NCI-H2196 treated with DMSO at 0.1 percent for 48 hours (cell line): Measurements from ENCODE around the gene JAG2.

ENCODE experiments used
- DNase-seq: peaks from one replicate; lab custom pipeline; 2025; ENCODE audit not compliant: unreplicated experiment; lab: John Stamatoyannopoulos, UW

The JAG2 gene

DNA sequence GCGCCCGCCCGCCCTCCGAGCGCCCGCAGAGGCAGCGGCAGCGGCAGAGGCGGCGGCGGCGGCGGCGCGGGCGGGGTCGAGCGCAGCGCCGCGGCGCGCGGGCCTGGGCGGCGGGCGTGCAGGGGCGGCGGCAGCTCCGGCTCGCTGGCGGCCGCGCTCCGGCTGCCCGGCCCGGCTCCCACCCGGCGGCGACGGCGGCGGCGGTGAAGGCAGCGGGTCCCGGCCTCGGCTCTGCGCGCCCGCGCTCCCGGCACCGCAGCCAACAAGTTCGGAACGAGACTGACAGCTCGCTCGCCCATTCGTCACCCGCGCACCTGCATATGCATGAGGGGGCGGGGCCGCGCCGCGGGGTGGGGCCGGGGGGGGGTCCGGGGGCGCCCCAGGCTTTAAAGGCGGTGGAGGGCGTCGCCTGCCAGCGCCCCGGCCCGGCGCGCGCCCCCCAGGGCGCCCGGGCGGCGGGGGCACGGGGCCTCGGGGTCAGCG lies at the start of gene JAG2:
TSS of gene JAG2 (minus strand) at position 281 of the 483 bp plus-strand sequence. CDS start 356 bp downstream, outside the sequence.
- no peak for DNase-seq

DNA sequence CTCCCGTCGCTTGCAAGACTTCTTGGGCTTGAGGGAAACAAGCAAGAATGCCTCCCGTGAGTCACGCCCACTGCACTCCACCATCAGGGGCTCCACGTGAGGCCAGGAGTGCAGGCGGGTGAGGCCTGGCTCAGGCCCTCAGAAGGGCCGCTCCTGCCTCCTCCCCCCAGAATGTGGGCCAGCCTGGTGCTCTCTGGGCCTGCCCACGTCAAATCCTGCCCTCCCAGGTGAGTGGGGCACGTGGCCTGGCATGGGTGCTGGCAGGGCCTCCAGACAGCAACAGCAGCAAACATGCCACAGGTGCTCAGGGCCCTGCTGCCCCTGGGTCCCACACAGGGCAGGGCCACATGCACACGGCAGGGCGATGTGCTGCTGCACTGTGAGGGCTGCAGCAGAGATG lies 49.2 kb upstream of the JAG2 start:
- no peak for DNase-seq

DNA sequence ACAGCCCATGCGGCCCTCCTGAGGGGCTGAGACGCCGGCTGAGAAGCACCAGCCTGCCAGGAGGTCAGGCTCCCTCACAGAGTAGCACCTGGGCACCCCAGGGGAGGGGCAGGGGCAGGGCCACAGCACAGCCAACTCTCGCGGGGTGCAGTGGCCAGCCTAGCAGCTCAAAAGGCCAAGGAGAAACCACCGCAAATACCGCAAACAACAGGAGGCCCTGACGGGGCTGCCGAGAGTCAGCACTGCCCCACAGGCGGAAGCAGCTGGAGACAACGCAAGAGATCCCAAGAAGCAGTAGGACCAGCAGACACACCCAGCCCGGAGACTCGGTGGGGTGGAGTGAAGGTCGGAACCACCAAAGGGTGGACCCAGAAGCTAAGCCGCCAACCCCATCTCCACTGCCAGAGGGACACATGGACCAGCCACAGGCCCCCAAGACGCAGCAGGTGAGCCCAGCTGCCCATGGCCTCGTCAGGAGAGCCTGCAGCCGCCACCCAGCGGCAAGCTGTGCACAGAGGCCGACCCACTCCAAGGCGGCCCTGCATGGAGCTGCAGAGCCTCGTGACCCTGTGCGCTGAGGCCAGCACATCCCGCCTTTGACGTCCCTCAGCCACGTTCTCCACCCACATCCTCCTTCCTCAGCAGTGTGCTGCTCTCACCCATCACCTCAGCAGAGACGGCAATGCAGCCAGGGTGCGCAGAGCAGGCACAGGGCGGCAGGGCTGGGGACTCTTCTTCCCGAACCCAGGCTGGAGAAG lies 48.1 kb upstream of the JAG2 start:
- no peak for DNase-seq

- no peak for DNase-seq
Observed at GRCh38 chr14:105215602-105216001, 47.0 kb upstream of the JAG2 start.

DNA sequence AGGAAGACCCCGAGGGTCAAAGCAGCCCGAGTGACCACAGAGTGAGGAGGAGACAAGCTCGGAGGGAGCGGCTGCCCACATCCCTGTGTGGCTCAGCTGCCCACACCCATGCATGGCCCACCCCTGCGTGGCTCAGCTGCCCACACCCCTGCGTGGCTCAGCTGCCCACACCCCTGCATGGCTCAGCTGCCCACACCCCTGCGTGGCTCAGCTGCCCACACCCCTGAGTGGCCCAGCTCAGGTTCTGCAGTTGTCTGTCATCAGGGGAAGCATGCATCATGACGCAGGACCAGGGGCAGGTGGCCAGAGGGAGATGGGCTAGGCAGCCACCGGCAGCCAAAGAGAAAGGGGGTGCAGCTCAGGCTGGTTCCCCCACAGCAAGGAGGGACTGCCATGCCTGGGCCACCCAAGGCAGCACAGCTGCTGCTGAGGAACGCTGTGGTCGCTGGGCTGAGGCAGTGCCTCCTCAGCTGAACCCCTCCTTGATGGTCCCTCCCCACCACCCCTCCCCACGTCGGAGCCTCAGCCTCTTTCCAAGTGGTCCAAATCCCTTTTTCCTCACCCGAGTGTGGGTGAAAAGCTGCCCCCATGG lies 45.8 kb upstream of the JAG2 start:
- DNase-seq, result no peak

GRCh38 chr14:105213361-105213760 lies 44.8 kb upstream of the JAG2 start:
- DNase-seq, result no peak

GRCh38 chr14:105212541-105213300 lies 44.1 kb upstream of the JAG2 start:
- no peak for DNase-seq

- no peak for DNase-seq
Observed at GRCh38 chr14:105211758-105212089, 43.1 kb upstream of the JAG2 start.

GRCh38 chr14:105211086-105211757 lies 42.6 kb upstream of the JAG2 start:
- no peak for DNase-seq

GRCh38 chr14:105210266-105211025 lies 41.9 kb upstream of the JAG2 start:
- DNase-seq, result no peak

- no peak for DNase-seq
Observed at GRCh38 chr14:105209646-105210045, 41.1 kb upstream of the JAG2 start.

GRCh38 chr14:105209091-105209490 lies 40.5 kb upstream of the JAG2 start:
- DNase-seq, result no peak

GRCh38 chr14:105208738-105209075 lies 40.1 kb upstream of the JAG2 start:
- DNase-seq, result no peak

- no peak for DNase-seq
Observed at GRCh38 chr14:105207996-105208737, 39.6 kb upstream of the JAG2 start.

GRCh38 chr14:105207460-105207901 lies 38.9 kb upstream of the JAG2 start:
- no peak for DNase-seq

DNA sequence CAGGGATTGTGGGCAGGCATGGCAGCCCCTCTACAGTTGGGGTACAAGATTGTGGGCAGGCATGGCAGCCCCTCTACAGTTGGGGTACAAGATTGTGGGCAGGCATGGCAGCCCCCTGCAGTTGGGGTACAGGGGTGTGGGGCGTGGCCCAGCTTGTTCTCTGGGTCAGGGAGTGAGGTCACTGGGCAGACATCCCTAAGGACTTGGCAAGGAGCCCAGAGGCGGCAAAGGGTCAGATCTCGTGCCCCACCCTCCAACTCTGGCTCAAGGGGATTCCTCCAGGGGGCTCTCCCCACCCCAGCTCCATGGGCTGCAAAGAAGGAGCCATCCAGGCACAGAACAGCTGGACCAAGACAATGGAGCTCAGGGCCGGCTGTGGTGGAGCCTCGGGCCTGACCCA lies 38.3 kb upstream of the JAG2 start:
- no peak for DNase-seq

DNA sequence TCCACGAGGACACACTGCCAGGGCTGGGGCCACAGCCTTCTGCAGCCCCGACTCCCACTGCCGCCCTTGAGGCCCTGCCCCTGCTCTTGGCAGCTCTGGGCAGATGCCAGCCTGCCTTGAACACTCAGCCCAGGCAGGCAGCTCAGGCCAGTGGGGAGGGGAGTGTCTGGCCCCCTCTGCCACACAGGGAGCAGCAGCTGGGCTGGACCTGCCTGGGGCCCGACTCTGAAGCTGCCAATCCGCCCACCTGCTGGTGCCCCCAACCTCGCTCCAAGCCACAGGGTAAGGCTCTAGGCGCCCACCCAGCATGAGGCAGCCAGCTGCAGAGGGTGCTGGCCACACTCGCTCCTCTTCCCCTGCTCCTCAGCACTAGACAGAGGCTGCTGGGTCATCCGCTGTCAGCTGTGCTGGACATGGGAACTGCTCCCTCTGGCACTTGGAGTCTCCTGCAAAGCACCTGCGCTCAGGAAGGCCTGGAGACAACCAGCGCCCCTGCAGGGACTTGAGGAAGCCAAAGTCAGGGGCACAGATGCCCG lies 37.2 kb upstream of the JAG2 start:
- DNase-seq, result no peak

DNA sequence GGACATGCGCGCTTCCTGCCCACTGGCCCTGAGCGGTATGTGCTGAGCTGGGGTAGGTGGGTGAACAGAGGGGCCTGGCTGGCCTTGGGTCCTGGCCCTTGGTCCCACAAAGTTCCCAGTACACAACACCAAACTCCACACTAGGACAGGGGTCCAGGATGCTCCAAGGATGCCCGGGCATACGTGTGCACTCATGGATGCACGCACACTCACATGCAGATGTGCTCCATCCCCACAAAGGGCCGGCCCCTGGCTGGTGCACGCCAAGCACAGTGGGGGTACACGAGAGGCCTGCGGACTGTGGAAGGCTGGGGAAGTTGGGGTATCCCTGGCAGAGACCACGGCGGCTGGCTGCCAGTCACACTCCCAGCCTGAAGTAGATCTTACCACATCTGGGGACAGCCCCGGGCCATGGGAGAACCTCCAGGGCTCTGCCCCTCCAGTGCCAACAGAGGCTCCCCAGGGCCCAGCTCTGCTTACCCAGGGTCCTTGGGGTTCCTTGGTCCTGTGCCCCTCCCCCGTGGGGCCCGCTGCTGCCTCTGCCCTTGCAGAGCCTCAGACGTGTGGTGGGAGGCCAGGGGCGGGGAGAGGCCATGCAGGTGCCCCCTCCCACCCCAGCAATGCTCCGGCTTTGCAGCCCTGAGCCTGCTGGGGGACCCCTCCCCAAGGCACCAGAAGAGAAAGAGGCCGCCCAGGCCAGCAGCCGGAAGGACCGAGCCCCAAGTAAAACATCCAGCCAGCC lies 36.5 kb upstream of the JAG2 start:
- no peak for DNase-seq
